GM12878 (cell line): ENCODE measurements around the gene TLE3. TPM values are rescaled to one million over a fixed set of nuclear protein-coding genes. Genes with fewer than 3 reads are reported as not detected.

Source experiments
- CUX1 ChIP-seq: IDR thresholded peaks from 2 replicates; pipeline ENCODE4 v1.6.1; 2012; ENCODE audit warnings: improper control_type of control experiment, low read depth, low read length; ENCODE audit not compliant: insufficient replicate concordance
- JUND ChIP-seq: IDR thresholded peaks from 2 replicates; pipeline ENCODE4 v1.6.1; 2012; ENCODE audit warnings: low read depth, mild to moderate bottlenecking, low read length, improper control_type of control experiment, moderate library complexity
- PAX5 ChIP-seq: IDR thresholded peaks from 2 replicates; pipeline ENCODE4 v1.6.1; 2011; ENCODE audit warnings: low read depth, low read length, borderline replicate concordance
- PML ChIP-seq: IDR thresholded peaks from 2 replicates; pipeline ENCODE4 v1.6.1; 2012; ENCODE audit warnings: low read length, inconsistent platforms
- POLR2AphosphoS5 ChIP-seq: IDR thresholded peaks from 2 replicates; pipeline ENCODE4 v1.6.1; 2011; ENCODE audit warnings: mild to moderate bottlenecking, low read length, inconsistent platforms
- SMAD1 ChIP-seq: fragments of 450-650 bp; IDR thresholded peaks from 2 replicates; pipeline ENCODE4 v1.6.1; 2018; ENCODE audit warnings: mild to moderate bottlenecking, low read depth; ENCODE audit not compliant: partially characterized antibody
- TCF12 ChIP-seq: IDR thresholded peaks from 2 replicates; pipeline ENCODE4 v1.6.1; 2011; ENCODE audit warnings: low read depth, mild to moderate bottlenecking, low read length
- USF1 ChIP-seq: IDR thresholded peaks from 2 replicates; pipeline ENCODE4 v1.6.1; 2011; ENCODE audit warnings: borderline replicate concordance, low read depth, mild to moderate bottlenecking, moderate library complexity, mixed read lengths, low read length; ENCODE audit not compliant: insufficient read depth; ENCODE audit errors: extremely low read length
- YY1 ChIP-seq: IDR thresholded peaks from 2 replicates; pipeline ENCODE4 v1.6.1; 2011; ENCODE audit warnings: low read depth, mild to moderate bottlenecking, low read length
- polyA plus RNA-seq, 11 experiments: library from polyadenylated mRNA; depleted of rRNA in 4 of 11; unstranded in 6 of 11; stranded (reverse) in 5 of 11; fragments of >200 nt; fragmentation: Nextera tagmentation in 4 of 11; fragmentation: Illumina TruSeq in 1 of 11; extraction: Ambion mirVana in 4 of 11; extraction: Trizol in 1 of 11; gene quantifications; 1 replicate in 1 of 11; 2 replicates in 10 of 11; pipeline versions ENCODE4 v1.2.1 to v1.2.3, GENCODE V29; 2011 to 2016; ENCODE audit warnings: inconsistent platforms in 2 of 11, missing spikeins in 2 of 11, low read depth in 1 of 11
- total RNA-seq, 4 experiments: library from RNA; depleted of rRNA in 3 of 4; stranded (reverse); fragments of >200 nt in 3 of 4; fragmentation: Illumina TruSeq in 1 of 4; extraction: Trizol in 1 of 4; gene quantifications; 2 replicates each; pipeline versions ENCODE4 v1.2.1 to v1.2.3, GENCODE V29; 2013 to 2021

TLE3 gene
- total and polyA plus RNA-seq, 10 of the 15 experiments (the other 5 are each of a cell fraction or from before 2014, with no cell fraction given) = 1.2 to 65.5 (median 9.7) TPM

- no peak for TF ChIP-seq CUX1
- TF ChIP-seq YY1 = no peak
- no peak for TF ChIP-seq POLR2AphosphoS5
- no peak for TF ChIP-seq SMAD1
- no peak for TF ChIP-seq USF1
- TF ChIP-seq JUND = no peak
- TF ChIP-seq PML = no peak
- TF ChIP-seq TCF12 = no peak
- no peak for TF ChIP-seq PAX5
Observed at GRCh38 chr15:70031713-70032112, 66.0 kb downstream of the TLE3 start (continued).
